Measurements from ENCODE around the gene SLC9A9. TPM values are rescaled to one million over a fixed set of nuclear protein-coding genes. Genes with fewer than 3 reads are reported as not detected.
A peak's percentile ranks its signal among the peaks of the same experiment; 100 is the strongest.

SLC9A9 gene
- total RNA-seq, 1 donor from 2014 or later: 5.6 TPM

DNA sequence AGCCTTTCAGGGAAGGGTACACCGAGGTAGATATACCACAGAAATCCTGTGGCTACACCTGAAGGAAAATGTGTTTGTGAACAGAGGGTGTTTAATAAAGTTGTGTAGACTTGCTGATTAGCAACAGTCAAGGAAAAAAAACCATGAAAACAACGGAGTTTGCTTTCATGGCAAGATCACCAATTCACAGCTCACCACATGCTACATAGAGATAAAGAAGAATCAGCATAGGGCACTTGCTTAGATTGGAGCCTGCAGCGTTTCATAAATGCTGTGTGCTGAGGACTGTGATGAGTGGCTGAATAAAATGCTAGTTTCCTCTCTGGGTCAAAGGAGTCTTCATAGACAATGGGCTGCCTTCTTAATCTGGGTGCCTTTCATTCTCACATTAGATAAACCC, 257.6 kb downstream of the SLC9A9 start:
- ATAC-seq (no peak), DNase-seq (no peak)
- intact Hi-C loops (cut with micrococcal nuclease): no loop called here

DNA sequence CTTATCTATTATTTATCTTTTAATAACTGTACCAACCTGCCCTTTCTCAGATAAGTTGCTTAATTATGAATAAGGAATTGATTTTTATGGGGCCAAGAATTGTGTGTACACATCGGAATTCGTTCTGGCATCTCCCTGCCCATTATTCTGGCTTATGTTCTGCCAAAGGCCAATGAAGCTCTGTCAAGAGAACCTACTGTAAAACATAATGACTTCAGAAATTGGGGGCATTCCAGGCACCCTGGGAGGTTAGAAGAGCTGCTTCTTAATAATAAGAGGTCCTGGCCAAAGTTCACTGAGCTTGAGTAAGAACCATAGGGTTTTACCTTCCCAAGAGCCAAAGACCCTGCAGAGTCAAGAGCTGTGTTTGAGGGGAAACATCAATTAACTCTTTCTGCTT, 261.7 kb downstream of the SLC9A9 start:
- ATAC-seq (peak; percentile 25), DNase-seq (no peak)
- intact Hi-C loops (cut with micrococcal nuclease): no loop called here

- intact Hi-C loops (cut with micrococcal nuclease): no loop called here
- no peak for DNase-seq
- peak; percentile 23 for ATAC-seq
Measured at GRCh38 chr3:143585720-143586456, 262.4 kb downstream of the SLC9A9 start.

GRCh38 chr3:143584474-143584873, 263.8 kb downstream of the SLC9A9 start:
- intact Hi-C loops (cut with micrococcal nuclease): no loop called here
- DNase-seq (no peak), ATAC-seq (no peak)

- no peak for DNase-seq
- intact Hi-C loops (cut with micrococcal nuclease): no loop called here
- ATAC-seq: no peak
Measured at GRCh38 chr3:143581972-143582722, 266.1 kb downstream of the SLC9A9 start.

DNA sequence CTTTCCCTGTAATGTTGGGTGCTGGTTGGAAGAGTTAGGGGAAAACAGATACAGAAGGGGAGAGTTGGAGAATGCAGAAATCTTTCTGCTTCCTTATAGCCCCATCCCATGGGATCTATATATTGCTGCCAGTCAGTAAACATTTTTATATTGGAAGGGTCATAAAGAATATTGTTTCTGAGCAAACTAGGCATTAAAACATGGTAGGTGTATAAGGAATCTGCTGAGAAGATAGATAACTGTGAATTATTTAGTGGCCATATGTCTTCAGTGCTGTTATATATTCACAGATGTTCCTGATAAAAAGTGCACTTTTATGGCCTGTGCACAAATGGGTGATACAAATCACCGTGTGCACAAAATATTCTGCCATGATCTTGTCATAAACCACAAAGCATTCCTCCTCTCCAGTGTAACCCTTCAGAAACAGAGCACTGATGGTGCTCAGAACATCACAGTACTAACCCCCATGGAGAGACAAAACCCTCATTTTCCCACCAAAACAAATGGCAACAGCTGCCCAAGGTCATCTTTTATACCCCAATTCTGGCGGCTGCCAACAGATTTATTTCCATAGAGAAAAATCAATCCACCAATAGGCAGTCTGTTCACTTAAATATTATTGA, 269.3 kb downstream of the SLC9A9 start:
- intact Hi-C loops (cut with micrococcal nuclease): no loop called here
- no peak for ATAC-seq
- no peak for DNase-seq

- intact Hi-C loops (cut with micrococcal nuclease): no loop called here
- DNase-seq (no peak), ATAC-seq (no peak)
Measured at GRCh38 chr3:143576568-143577270, 271.5 kb downstream of the SLC9A9 start.

DNA sequence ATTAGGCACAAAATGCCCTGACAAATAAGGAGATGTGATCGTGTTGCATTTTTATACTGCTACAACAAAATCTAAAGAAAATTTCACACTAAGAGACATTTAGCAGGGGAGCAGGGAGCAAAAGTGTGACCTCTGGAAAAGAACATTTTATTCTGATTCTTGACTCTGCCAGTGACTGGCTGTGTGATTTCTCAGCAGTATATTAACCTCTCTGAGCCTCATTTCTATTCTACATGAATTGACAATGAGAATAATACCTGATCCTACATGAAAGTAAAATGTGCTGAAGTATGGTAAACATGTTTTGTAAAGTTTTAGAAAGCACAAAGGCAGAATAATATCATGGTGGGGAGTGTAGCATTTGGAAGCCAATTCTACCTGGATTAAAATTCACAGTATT, 273.3 kb downstream of the SLC9A9 start:
- DNase-seq (no peak), ATAC-seq (no peak)
- intact Hi-C loops (cut with micrococcal nuclease): no loop called here

GRCh38 chr3:143573610-143574303, 274.5 kb downstream of the SLC9A9 start:
- intact Hi-C loops (cut with micrococcal nuclease): no loop called here
- DNase-seq (peak; percentile 21), ATAC-seq (no peak)

- peak; percentile 38 for ATAC-seq
- no peak for DNase-seq
- intact Hi-C loops (cut with micrococcal nuclease): no loop called here
Measured at GRCh38 chr3:143571548-143571947, 276.7 kb downstream of the SLC9A9 start.

DNA sequence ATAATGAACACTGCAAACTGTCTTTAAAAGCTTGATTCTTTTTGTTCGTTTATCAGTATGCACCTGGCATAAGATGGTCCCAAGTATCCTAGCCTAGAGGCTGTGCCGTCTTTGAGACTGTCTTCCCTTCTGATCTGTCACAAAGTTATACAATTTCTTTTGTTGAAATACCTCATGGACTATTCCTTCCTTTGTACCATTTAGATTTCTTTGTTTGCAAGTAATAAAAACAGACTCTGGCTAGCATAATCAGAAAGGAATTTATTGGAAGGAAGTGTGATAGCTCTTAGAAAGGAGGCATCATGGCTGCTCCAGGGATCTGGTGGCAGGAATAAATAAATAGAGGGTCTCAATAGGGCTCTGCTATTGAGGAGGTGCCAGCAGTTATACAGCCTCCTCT, 280.4 kb downstream of the SLC9A9 start:
- intact Hi-C loops (cut with micrococcal nuclease): no loop called here

DNA sequence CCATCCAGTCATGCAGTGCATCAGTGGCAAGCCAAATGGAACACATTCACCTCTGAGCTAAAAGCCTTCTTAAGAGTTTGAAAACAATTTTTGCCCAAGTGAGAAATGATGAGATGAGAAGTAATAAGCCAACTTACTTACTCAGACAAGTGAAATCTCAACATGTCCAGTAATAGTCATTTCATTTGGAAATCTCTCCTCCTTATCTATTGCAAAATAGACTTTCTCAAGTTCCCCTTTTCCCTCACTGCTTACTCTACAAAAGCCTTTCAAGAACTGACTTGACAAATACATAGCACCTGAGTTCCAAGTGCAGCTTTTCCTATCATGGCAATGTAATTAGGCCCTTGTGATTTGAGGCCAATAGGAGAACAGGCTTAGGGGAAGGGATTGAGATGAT, 282.3 kb downstream of the SLC9A9 start:
- intact Hi-C loops (cut with micrococcal nuclease): no loop called here
- DNase-seq: no peak
- ATAC-seq: peak; percentile 60

More for the DNA sequence above, 280.4 kb downstream of the SLC9A9 start:
- no peak for ATAC-seq
- DNase-seq: no peak

DNA sequence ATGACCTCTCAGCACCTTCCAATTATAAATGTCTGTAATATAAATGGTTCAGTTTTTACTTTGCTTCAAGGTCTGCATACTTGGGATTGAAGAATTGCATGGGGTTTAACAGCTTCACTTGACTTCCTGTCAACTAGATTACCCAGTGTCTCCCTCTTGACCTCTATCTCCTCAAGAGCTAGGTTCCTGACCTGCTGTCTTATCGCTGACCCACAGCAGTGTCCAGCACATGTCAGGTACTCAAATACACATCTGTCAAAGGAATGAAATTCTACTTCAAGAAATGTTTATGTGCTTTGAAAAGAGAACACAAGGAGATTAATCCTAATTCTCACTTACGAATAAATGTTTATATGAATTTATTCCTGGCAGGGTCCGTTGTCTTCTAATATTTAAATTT, 284.5 kb downstream of the SLC9A9 start:
- ATAC-seq (no peak), DNase-seq (no peak)
- intact Hi-C loops (cut with micrococcal nuclease): no loop called here

DNA sequence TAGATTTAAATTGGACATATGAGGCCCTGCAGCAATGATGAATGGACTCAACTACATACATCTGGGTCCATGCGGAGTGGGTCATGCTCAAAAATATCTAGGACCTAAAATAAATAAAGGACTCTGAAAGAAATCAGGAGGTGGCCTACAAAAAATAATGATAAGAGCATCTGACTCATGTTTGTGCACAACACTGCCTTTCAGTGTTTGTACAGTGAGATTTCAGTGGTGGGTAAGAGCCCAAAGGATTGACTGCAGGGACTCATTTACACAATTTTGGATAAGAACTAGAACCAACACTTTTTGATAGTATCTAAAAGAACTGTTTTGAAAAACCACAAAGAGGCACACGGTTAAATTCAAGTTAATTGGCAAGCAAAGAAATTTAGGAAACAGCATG, 285.5 kb downstream of the SLC9A9 start:
- intact Hi-C loops (cut with micrococcal nuclease): no loop called here
- ATAC-seq (no peak), DNase-seq (no peak)

DNA sequence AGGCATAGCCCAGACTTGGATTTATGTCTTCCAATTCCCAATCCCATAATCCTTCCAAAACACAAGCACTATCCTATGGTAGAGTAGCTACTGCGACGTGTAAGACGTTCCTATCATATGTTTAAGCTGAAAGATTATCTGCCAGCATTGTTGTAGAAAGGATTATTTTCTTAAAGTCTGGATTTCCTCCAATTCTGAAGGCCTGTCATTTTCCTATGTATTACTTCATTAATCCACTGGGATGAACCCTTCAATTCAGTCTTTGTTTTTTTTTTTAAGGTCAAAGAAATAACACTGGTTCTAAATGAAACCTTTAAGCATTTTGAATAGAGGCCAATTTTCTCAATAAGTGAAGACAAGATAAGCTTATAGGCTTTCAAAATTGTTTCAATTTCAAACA, 289.0 kb downstream of the SLC9A9 start:
- DNase-seq (no peak), ATAC-seq (no peak)
- intact Hi-C loops (cut with micrococcal nuclease): no loop called here

GRCh38 chr3:143552851-143553250, 295.4 kb downstream of the SLC9A9 start:
- no peak for ATAC-seq
- intact Hi-C loops (cut with micrococcal nuclease): no loop called here
- no peak for DNase-seq

DNA sequence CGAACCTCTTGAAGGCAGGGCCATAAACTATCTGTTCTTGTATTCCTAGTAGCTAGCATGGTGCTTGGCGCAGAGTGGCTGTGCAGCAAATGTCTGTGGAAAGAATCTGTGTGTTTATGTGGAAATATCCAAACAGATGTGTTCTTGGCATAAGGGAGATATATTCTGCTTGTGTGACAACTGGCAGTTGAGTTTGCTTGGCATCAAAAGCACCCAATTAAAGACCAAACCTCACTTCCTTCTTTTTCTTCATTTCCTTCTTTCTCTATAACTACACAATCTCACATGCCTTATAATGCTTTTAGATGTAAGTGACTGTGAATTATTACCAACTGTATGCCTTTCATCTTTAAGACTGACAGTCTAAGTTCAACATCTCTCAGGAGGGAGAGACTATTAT, 296.5 kb downstream of the SLC9A9 start:
- ATAC-seq: no peak
- no peak for DNase-seq

GRCh38 chr3:143548861-143549497, 299.3 kb downstream of the SLC9A9 start:
- intact Hi-C loops (cut with micrococcal nuclease): no loop called here
- no peak for ATAC-seq

More for the DNA sequence above, 296.5 kb downstream of the SLC9A9 start:
- intact Hi-C loops (cut with micrococcal nuclease): no loop called here

GRCh38 chr3:143548393-143548792, 299.9 kb downstream of the SLC9A9 start:
- DNase-seq: no peak
- ATAC-seq: no peak
- intact Hi-C loops (cut with micrococcal nuclease): no loop called here

More at GRCh38 chr3:143548861-143549497, 299.3 kb downstream of the SLC9A9 start:
- no peak for DNase-seq

All from left ventricle myocardium superior (tissue), 1 donor.